ENCODE data around the gene CDK11B.

The CDK11B gene

DNA sequence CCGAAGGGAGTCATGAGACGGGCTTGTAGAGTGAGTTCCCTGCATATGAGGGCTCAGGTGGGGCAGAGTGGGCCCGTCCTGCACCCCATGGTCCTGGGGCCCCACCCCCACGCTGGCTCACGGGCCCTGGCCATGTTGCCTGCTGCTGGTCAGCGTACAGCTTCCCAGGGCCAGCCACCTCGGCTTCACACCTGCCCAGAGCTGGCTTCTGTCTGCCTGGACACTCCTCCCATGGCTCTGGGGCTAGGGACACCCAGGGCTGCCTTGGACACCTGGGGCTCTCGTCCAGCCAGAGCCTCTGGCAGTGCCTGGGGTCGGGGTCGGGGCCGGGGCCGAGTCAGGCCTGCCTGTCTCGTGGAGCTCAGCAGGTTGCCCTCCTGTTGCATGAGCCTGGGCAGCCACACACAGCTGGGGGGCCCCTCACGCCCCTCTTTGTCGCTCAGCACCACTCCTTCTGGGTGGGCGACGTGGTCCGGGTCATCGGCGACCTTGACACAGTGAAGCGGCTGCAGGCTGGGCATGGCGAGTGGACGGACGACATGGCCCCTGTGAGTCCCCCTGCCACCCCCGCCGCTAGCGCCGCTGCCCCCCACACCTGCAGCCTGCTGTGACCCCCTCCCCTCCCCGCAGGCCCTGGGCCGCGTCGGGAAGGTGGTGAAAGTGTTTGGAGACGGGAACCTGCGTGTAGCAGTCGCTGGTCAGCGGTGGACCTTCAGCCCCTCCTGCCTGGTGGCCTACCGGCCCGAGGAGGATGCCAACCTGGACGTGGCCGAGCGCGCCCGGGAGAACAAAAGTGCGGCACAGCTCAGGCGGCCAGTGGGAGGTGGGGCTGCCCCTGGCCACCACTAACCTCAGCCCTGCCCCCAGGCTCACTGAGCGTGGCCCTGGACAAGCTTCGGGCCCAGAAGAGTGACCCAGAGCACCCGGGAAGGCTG is 32.3 kb downstream of the CDK11B start:
- no peak for DNase-seq

DNA sequence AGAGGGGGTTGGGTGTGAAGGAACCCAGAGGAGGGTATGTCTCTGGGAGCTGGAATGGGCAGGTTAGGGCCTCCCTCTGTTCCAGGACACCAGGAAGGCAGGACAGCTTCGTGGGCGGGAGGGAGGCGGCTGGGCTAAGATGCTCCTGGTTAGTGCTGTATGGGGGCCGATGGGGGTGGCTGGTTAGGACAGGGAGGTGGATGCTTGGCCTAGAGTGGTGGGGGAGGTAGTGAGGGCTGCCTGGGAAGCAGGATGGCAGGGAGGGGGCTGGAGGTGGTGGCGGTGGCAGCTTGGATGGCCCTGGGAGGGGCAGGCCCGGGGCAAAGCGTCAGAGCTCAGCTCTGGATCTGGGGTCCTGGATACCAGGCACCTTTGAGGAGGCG is 33.0 kb downstream of the CDK11B start:
- no peak for DNase-seq

DNA sequence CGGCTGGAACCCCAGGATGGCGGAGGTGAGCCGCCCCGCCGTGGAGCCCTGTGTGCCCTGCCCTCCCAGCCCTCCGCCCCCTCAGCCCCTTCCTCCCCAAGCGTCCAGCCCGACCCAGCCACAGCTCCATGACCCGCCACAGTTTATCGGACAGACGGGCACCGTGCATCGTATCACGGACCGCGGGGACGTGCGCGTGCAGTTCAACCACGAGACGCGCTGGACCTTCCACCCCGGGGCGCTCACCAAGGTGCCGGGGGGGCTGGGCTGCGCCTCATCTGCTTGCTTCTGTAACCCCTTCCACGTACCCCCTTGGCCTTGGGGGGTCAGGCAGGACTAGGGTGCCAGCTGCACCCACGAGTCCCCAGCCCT is 33.4 kb downstream of the CDK11B start:
- DNase-seq: no peak

DNA sequence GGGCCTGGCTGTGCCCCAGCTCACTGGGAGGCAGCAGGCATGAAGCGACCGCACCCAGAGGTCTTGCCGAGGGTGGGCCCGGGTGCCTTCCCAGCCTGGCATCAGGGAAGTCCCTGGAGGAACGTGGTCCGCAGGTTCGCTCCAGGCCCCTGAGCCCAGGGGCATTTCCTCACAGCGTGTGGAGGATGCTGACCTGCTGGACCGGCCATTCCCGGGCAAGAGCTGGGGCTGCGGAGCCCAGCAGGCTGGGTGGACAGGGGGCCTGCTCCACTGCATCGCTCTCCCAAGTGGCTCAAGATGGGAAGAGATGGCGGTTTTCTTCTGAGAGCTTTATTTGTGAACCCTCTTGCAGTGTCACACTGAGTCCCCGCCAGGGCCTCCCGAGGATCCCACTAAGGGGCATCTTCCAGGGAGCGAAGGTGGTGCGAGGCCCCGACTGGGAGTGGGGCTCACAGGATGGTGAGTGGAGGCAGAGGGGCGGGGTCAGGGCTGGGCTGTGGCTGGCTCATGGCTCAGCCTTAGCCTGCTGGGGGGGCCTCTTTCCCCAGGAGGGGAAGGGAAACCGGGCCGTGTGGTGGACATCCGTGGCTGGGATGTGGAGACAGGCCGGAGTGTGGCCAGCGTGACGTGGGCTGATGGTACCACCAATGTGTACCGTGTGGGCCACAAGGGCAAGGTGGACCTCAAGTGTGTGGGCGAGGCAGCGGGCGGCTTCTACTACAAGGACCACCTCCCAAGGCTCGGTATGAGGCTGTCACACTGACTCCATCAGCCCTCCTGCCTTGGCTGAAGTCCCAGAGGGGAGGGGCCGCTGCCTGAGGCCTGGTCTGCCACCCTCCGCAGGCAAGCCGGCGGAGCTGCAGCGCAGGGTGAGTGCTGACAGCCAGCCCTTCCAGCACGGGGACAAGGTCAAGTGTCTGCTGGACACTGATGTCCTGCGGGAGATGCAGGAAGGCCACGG is 34.1 kb downstream of the CDK11B start:
- no peak for DNase-seq

DNA sequence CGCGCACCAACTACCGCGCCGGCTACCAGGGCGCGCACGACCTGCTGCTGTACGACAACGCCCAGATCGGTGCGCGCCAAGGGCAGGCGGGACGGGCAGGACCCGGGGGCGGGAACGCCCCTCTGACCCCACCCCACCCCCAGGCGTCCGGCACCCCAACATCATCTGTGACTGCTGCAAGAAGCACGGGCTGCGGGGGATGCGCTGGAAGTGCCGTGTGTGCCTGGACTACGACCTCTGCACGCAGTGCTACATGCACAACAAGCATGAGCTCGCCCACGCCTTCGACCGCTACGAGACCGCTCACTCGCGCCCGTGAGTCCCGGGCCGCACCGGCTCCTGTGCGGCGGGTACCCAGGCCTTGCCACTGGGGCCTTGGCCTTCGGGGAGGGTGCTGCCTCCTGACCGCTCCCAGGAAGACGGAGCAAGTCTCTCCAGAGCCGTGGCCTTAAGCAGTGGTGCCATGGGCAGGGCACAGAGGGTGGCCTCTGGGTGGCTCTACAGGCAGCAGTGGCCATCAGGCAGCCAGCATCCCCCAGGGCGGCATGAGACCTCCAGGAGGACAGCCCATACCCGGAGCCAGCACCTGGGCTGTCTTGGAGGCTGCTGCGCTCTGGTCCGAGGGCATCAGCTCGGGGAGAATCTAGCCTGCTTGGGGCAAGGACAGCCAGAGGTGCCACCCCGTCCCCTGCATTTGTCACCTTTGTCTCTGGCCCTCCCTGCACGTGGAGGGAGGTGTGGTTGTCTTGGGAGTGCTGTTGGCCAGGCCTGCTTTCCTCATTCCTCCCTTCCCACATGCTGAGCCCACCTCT is 35.0 kb downstream of the CDK11B start:
- DNase-seq: no peak

DNA sequence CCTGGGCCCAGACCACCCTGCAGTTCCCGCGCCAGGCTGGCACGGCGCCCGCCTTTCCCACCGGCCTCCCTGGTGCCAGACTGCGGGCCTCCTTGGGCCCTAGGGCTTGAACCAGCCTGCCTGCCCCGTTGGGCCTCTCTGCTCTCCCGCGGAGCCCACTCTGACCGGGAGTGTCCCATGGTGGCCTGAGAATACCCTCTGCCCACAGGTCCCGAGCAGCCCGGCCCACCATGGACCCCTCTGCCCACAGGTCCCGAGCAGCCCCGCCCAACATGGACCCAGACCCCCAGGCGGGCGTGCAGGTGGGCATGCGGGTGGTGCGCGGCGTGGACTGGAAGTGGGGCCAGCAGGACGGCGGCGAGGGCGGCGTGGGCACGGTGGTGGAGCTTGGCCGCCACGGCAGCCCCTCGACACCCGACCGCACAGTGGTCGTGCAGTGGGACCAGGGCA is 35.6 kb downstream of the CDK11B start:
- no peak for DNase-seq

DNA sequence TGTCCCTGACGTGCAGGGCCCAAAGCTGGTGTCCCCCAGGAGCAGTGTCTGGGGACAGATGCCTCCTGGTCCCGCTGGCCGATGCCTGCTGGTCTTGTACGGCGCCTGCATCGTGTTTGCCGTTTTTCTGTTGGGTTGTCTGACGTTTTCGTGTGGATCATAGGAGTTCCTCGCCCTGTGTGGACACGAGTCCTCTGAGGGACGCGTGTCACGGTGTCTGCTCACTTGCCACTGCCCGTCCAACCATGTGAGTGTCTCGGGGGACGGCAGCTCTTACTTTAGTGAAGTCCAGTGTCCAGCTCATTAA is 36.1 kb downstream of the CDK11B start:
- no peak for DNase-seq

DNA sequence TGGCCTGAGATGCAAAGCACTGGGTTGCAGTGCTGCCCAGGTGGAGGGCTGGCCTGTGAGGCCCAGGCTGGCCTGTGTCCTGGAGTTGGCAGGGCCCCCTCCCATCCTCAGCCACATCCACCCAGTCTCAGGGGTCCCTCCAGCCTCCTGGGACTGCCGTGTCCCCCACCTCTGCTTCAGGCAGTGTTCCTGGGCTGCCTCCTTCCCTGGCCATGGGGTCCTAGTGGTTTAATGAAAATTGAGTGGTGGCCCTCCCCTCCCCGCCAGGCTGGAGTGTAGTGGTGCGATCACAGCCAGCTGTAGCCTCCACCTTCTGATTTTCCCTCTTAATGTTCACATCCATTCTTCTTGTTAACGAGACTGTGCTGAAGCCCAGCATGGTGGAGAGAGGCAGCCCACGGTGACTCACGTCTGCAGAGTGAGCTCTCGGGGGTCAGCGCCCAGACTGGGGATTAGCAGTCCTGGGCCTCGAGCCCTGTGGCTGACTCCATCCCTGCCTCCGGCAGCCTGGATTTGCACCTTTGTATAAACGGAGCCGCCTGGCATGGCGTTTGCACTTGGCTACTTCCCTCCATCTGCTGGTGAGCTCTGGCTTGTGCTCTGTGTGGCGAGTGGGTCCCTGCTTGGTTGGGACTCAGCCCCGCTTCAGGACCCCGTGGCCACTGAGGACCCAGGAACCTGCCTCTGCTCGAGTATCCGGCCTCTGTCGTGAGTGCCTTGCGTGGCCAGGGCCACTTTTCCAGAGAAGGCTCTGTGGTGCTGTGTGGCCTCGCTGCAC is 36.6 kb downstream of the CDK11B start:
- DNase-seq: no peak

DNA sequence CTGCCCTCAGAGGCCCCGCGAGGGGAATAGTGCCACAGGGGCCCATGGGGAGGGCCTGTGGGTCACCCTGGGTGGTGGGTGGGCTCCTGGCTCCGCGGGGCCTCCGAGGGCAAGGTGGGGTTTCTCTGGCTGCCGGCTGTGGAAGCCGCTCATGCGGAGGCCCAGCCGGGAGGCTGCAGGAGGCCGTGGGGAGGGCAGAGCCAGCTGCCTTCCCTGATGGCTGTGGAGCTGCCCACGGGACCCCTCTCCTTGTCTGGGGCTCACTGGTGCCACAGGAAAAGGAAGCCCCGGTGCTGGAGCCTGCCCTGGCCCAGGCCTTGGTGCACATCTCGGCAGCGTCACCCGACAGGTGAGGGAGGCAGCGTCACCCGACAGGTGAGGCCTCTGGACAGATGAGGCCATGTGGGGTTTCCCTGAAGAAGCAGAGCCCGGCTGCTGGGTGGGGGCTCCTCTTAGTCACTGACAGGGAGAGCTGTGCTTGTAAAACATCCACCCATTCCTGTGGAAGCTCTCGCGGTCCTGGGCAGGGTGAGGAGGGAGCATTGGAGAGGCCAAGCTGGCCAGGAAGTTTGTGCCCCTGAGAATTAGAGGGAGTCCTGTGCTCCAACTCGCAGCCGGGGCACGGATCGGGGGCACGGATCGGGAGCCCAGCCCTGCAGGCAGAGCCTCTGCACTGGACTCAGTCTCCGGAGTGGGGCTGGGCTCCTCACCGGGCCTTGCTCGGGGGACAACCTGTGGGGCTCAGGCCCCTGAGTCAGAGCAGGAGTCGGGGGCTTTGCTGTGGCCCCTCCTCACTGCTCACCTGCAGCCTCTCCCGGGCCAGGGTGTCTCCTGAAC is 37.4 kb downstream of the CDK11B start:
- DNase-seq: no peak

DNA sequence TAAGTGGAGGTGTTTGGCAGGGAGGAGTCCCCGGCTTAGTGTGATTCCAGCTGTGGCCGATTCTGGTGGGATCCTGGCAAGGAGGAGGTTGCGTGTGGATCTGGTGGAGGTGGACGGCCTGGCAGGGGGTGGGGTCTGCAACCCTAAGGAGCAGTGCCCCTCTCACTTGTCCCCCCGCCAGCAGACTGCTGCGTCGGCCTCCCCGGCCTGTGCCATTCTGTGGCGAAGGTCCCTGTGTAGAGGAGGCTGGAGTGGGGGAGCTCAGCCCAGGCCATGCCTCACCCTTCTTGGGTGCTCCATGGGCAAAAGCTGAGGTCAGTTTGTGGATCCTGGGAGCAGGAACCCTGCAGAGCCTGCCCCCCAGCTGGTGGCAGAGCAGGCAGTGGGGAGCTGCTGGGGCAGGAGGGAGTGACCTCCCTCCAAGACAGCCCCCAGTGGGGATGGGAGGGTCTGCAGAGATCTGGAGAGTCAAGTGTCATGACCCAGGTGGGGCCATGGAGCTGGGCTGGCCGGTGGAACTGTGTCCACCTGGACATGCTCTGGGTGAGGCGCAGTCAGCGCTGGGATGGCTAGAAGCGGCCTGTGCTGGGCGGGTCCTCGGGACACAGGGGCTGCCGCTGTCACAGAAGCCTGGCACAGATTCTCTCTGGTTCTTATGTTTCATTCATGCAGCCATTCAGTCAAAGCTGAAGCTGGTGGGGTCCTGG is 38.2 kb downstream of the CDK11B start:
- DNase-seq: no peak

DNA sequence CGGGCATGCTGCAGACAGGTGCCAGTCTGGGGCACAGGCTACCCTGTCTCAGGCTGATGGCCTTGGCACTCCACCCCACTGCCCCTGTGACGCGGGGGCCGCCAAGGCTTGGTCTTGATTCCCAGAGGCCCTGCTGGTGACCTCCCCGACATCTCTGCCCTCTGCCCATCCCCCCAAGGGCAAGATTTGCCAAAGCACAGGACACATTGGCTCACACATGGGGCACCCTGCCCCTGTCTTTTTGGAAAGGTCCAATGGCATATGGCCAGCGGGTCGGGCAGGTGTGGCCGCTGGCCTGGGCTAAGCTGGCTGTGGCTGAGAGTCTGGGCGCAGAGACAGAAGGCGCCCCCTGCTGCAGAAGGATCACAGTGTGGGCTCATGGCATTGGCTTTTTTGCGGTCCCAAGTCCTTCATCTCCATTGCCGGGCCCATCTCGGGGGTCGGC is 38.9 kb downstream of the CDK11B start:
- no peak for DNase-seq

DNA sequence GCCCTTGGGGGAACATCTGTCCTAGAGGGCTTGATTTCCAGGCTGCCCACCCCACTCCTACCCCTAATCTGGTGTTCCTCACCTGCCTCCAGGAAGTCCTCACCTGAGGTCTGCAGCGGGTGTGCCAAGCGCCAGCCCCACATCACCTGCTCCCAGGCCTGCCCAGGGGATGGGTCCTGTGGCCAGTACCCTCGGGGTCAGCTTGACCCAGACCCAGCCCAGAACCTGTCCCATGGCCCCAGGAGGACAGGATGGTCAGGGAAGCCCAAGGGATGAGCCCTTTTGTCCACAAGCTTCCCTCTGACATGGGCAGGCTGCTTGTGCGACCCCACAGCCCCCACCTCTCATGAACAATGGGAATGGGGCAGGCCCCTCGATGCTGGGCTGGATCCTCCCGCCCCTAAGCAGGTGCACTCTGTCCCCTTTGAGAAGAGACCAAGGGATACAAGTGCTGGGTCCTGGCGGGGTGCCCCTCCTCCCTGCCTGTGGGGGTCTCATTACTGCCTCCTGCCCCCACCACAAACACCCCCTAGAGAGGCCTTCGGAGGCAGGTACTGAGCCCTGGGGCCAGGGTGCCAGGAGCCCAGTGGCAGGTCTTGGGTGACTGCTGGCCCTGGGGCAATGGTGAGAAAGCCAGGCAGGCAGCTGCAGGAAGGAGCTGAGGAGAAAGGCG is 40.3 kb downstream of the CDK11B start:
- no peak for DNase-seq

DNA sequence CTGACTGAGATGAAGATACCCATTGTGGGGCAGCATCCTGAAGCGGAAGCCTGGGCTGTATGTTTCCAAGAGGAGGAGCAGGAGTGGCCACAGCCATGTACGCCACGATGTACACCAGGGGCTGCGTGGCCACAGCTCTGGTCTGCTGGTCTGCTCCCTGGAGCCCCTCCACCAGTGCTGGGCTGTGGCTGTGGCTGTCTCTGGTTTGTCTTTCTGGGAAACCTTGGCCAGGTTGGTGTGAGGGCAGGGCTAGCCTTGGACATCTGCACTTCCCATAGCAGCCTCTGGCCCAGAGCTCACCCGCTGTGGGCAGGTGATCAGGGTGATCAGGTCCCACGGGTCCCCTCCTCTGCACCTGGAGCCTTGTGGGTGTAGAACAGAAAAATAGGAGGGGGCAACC is 40.9 kb downstream of the CDK11B start:
- no peak for DNase-seq

DNA sequence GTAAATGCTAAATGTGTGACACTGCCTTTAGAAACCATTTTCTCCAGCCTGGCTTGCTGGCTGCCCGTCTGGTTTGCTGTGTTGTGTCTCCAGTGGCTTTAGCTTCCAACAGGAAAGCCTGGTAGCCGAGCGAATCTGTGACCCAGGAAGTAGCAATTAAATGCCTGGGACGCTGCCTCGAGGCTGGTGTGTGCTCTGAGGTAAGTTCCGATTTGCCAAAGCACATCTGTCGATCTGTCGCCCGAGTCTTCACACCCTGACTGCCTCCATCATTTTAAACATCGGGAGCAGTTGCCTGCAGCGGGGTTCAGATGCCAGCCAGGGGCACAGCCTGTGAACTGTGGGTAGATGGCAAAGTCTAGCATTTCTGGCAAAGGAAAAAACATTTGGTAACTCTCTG is 41.3 kb downstream of the CDK11B start:
- DNase-seq: no peak

DNA sequence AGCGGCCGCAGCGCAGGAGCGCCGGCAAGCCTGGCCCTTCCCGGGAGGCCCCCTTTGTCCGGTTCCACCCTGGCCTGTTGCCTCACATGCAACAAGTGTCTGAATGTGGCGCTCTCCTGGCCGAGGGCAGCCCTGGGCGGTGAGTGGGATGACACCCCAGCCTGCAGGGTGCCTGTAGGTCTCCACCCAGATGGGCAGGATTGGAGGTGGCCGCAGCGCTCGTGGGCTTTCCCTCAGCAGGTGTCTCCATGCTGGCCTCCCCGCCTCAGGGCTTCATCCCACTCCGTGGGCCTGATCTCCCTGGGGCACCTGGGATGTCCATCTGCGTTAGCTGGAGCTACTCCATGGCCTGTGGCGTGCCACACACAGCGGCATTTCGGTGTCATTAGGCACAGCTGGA is 42.0 kb downstream of the CDK11B start:
- no peak for DNase-seq

DNA sequence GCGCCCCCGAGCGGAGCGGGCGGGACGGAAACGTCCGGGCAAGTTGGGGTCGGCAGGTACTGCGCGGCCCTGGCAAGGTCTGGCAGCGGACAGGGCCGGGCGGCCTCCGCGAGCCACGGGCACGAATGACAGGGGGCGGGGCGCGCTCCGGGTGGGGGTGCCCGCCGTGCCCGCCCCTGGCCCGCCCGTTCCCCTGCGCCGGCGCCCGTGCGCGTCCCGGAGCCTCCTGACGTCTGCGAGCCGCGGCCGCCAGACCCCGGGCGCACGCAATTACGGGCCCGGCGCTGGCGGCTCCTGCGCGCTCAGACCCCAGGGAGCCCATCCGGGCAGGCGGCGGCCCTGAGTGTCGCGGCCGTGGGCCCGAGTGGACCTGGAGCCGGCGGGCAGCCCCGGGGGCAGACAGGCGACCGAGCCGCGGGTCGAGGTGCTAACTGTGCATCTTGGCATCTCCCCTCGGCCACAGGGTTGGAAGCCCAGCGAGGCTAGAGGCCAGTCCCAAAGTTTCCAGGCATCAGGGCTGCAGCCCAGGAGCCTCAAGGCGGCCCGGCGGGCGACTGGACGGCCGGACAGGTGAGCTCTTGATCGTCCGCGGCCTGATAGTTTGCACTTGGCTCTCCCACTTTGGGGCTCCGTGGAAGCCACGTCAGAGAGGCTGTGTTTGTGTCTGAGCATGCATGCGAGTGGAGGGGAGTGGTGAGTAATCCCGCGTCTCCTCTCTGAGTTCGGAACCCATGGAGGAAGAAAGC is 42.6 kb downstream of the CDK11B start:
- no peak for DNase-seq

DNA sequence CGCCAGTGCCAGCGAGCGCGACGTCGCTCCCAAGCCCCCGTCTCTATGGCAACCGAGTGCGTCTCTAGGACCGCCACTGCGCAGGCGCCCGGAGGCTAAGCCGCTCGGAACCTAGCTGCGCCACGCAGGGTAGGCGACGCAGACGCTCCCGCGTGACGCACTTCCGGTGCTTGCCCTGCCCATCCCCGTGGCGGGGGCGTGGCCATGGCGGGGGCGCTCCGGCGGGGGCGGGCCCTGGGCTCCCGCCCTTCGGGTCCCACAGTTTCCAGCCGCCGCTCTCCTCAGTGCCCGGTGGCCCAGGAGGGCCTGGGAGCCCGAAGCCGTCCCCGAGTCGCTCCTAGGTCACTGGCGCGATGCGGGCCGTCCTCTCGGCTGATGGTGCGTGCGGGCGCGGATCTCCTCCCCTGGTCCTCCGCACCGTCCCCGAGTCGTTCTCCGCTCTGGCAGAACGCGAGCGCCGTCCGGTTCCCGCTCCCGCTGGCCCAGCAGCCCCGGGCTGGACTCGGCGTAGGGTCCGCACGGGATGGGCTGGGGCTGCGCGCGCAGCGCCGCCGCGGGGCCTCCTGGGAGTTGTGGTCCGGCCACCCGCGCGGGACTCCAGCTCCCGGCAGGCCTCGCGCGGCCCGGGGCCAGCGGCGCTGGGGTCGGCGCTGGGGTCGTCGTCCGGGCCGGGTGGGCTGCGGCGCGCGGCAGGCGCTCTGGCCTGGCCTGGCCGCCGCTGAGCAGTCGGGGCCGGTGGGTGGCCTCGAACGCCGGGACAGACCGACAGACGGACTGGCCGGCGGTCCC is 43.4 kb downstream of the CDK11B start, which contains the start of gene MIB2:
Gene MIB2 (plus strand): TSS at position 245 of the 789 bp plus-strand sequence. CDS start 7,953 bp downstream, outside the sequence.
- DNase-seq: peak; percentile 99

DNA sequence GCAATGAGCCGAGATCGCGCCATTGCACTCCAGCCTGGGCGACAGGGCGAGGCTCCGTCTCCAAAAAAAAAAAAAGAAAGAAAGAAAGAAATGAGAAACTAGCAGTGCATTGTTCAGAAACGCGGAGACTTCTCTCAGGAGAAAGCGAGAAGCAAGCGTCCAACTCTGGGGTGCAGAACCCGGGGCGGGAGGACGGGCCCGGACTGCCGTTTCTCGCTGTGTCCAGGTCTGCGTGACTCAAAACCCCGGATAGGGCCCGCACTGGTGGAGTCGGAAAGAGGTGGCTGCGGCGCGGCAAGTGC is 43.9 kb downstream of the CDK11B start:
- no peak for DNase-seq

Data from NCI-H1105 (cell line).